GM12878 (cell line): Measurements from ENCODE around the gene ABHD15. TPM values are rescaled to one million over a fixed set of nuclear protein-coding genes. Genes with fewer than 3 reads are reported as not detected.

ENCODE experiments used
- BCLAF1 ChIP-seq: fragments of 450-650 bp; IDR thresholded peaks from 2 replicates; pipeline ENCODE4 v1.6.1; 2017; ENCODE audit warnings: antibody characterized with exemption, mild to moderate bottlenecking, moderate library complexity
- BHLHE40 ChIP-seq, 2 experiments: fragments of 450-650 bp in 1 of 2; IDR thresholded peaks; 2 replicates each; pipeline ENCODE4 v1.6.1; 2011 to 2017; ENCODE audit warnings: low read depth in 2 of 2, borderline replicate concordance in 1 of 2, improper control_type of control experiment in 1 of 2, low read length in 1 of 2, mild to moderate bottlenecking in 1 of 2
- CEBPB ChIP-seq, 2 experiments: fragments of 150-350 bp in 1 of 2; IDR thresholded peaks; 2 replicates each; pipeline ENCODE4 v1.6.1; 2012 to 2014; ENCODE audit warnings: low read depth in 2 of 2, low read length in 2 of 2, borderline replicate concordance in 1 of 2, inconsistent platforms in 1 of 2
- EGR1 ChIP-seq, 2 experiments: IDR thresholded peaks; 1 replicate in 1 of 2; 2 replicates in 1 of 2; pipeline ENCODE4 v1.6.1; 2011 to 2012; ENCODE audit warnings: low read depth in 2 of 2, low read length in 2 of 2, borderline replicate concordance in 1 of 2, mild to moderate bottlenecking in 1 of 2, moderate library complexity in 1 of 2
- EZH2 ChIP-seq: IDR thresholded peaks from 2 replicates; pipeline ENCODE4 v1.6.1; 2012; ENCODE audit warnings: low read depth, mild to moderate bottlenecking, control low read depth, inconsistent platforms, low read length, borderline replicate concordance; ENCODE audit not compliant: control insufficient read depth
- JUNB ChIP-seq: IDR thresholded peaks from 2 replicates; pipeline ENCODE4 v1.6.1; 2016; ENCODE audit warnings: antibody characterized with exemption, mild to moderate bottlenecking
- LARP7 ChIP-seq: fragments of 450-650 bp; IDR thresholded peaks from 2 replicates; pipeline ENCODE4 v1.6.1; 2017; ENCODE audit warnings: mild to moderate bottlenecking
- MEF2A ChIP-seq: IDR thresholded peaks from 2 replicates; pipeline ENCODE4 v1.6.1; 2011; ENCODE audit warnings: low read depth, mild to moderate bottlenecking, low read length, moderate library complexity; ENCODE audit not compliant: insufficient read depth
- MXI1 ChIP-seq: fragments of 150-350 bp; IDR thresholded peaks from 2 replicates; pipeline ENCODE4 v1.6.1; 2011; ENCODE audit warnings: low read depth, mild to moderate bottlenecking, inconsistent platforms, low read length, improper control_type of control experiment
- NBN ChIP-seq: fragments of 450-650 bp; IDR thresholded peaks from 2 replicates; pipeline ENCODE4 v1.6.1; 2016
- NR2F1 ChIP-seq: fragments of 450-650 bp; conservative IDR thresholded peaks from 2 replicates; pipeline ENCODE4 v1.6.1; 2017; ENCODE audit warnings: mild to moderate bottlenecking
- NRF1 ChIP-seq: conservative IDR thresholded peaks from 2 replicates; pipeline ENCODE4 v1.6.1; 2011; ENCODE audit warnings: mild to moderate bottlenecking, low read depth, low read length, improper control_type of control experiment
- PAX5 ChIP-seq: IDR thresholded peaks from 2 replicates; pipeline ENCODE4 v1.6.1; 2011; ENCODE audit warnings: low read depth, low read length, borderline replicate concordance
- PML ChIP-seq: IDR thresholded peaks from 2 replicates; pipeline ENCODE4 v1.6.1; 2012; ENCODE audit warnings: low read length, inconsistent platforms
- RELB ChIP-seq: fragments of 450-650 bp; IDR thresholded peaks from 2 replicates; pipeline ENCODE4 v1.6.1; 2017; ENCODE audit warnings: low read depth, mild to moderate bottlenecking, moderate library complexity
- SP1 ChIP-seq: IDR thresholded peaks from one replicate; pipeline ENCODE4 v1.6.1; 2011; ENCODE audit warnings: low read depth, low read length
- TCF12 ChIP-seq: IDR thresholded peaks from 2 replicates; pipeline ENCODE4 v1.6.1; 2011; ENCODE audit warnings: low read depth, mild to moderate bottlenecking, low read length
- YY1 ChIP-seq: IDR thresholded peaks from 2 replicates; pipeline ENCODE4 v1.6.1; 2011; ENCODE audit warnings: low read depth, mild to moderate bottlenecking, low read length
- ZBED1 ChIP-seq: IDR thresholded peaks from 2 replicates; pipeline ENCODE4 v1.6.1; 2016; ENCODE audit warnings: borderline replicate concordance
- ZNF384 ChIP-seq: IDR thresholded peaks from 2 replicates; pipeline ENCODE4 v1.6.1; 2012; ENCODE audit warnings: low read depth, mild to moderate bottlenecking, low read length, improper control_type of control experiment, borderline replicate concordance
- polyA plus RNA-seq, 11 experiments: library from polyadenylated mRNA; depleted of rRNA in 4 of 11; unstranded in 6 of 11; stranded (reverse) in 5 of 11; fragments of >200 nt; fragmentation: Nextera tagmentation in 4 of 11; fragmentation: Illumina TruSeq in 1 of 11; extraction: Ambion mirVana in 4 of 11; extraction: Trizol in 1 of 11; gene quantifications; 1 replicate in 1 of 11; 2 replicates in 10 of 11; pipeline versions ENCODE4 v1.2.1 to v1.2.3, GENCODE V29; 2011 to 2016; ENCODE audit warnings: inconsistent platforms in 2 of 11, missing spikeins in 2 of 11, low read depth in 1 of 11
- total RNA-seq, 4 experiments: library from RNA; depleted of rRNA in 3 of 4; stranded (reverse); fragments of >200 nt in 3 of 4; fragmentation: Illumina TruSeq in 1 of 4; extraction: Trizol in 1 of 4; gene quantifications; 2 replicates each; pipeline versions ENCODE4 v1.2.1 to v1.2.3, GENCODE V29; 2013 to 2021
- TF ChIP-seq, protein P1 (sequence below): IDR thresholded peaks from 2 replicates; pipeline ENCODE4 v1.6.1; 2011; ENCODE audit warnings: borderline replicate concordance, low read depth, mild to moderate bottlenecking, moderate library complexity, low read length; ENCODE audit not compliant: insufficient read depth, poor library complexity, severe bottlenecking

ABHD15 gene
- total and polyA plus RNA-seq, 10 of the 15 experiments (the other 5 are each of a cell fraction or from before 2014, with no cell fraction given): 2.1 to 9.2 (median 4.9) TPM

GRCh38 chr17:29589524-29590410, 22.9 kb upstream of the ABHD15 start, which contains the start of gene GIT1 (continued):
- TF ChIP-seq BCLAF1: no peak
- TF ChIP-seq ZBED1: no peak
- peak; percentile 79 for TF ChIP-seq NR2F1
- TF ChIP-seq, protein P1, sequence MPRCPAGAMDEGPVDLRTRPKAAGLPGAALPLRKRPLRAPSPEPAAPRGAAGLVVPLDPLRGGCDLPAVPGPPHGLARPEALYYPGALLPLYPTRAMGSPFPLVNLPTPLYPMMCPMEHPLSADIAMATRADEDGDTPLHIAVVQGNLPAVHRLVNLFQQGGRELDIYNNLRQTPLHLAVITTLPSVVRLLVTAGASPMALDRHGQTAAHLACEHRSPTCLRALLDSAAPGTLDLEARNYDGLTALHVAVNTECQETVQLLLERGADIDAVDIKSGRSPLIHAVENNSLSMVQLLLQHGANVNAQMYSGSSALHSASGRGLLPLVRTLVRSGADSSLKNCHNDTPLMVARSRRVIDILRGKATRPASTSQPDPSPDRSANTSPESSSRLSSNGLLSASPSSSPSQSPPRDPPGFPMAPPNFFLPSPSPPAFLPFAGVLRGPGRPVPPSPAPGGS: no peak
- TF ChIP-seq PAX5: 0 out of 2 replicates have a peak, but pooled peaks have one; percentile 27
- TF ChIP-seq PML: no peak
- TF ChIP-seq MXI1: peak; percentile 40; the same call in 1 of the 2 replicates
- no peak for TF ChIP-seq JUNB
- TF ChIP-seq MEF2A: 0 out of 2 replicates have a peak, but pooled peaks have one; percentile 34
- peak; percentile 78 for TF ChIP-seq LARP7
- TF ChIP-seq EGR1 (IDR thresholded peaks at IDR 0.05; ENCODE audit: borderline replicate concordance in 1 of 2, low read depth in 2 of 2, low read length in 2 of 2): peak in 1 of 2 experiments; percentile 80; a peak in 2 of 3 replicates
- no peak for TF ChIP-seq TCF12
- TF ChIP-seq EZH2: no peak
- no peak for TF ChIP-seq ZNF384
- peak in 1 of 2 experiments; percentile 72; a peak in 2 of 4 replicates for TF ChIP-seq BHLHE40 (IDR thresholded peaks at IDR 0.05; ENCODE audit: borderline replicate concordance in 1 of 2, low read depth in 2 of 2, low read length in 1 of 2)
- TF ChIP-seq NRF1: peak; percentile 62
- TF ChIP-seq YY1: peak; percentile 62; the same call in 1 of the 2 replicates
- peak; percentile 45 for TF ChIP-seq SP1
- peak; percentile 31; the same call in 1 of the 2 replicates for TF ChIP-seq RELB
- no peak for TF ChIP-seq NBN
- no peak for TF ChIP-seq CEBPB (IDR thresholded peaks at IDR 0.05; ENCODE audit: borderline replicate concordance in 1 of 2, low read depth in 2 of 2, low read length in 2 of 2)
